Liver (tissue), 3 donors: Measurements from ENCODE around the gene FREM1.

Source experiments
- MAX ChIP-seq: IDR thresholded peaks from 2 replicates; pipeline ENCODE4 v1.6.1; 2016; ENCODE audit warnings: antibody characterized with exemption
- REST ChIP-seq: IDR thresholded peaks from 2 replicates; pipeline ENCODE4 v1.6.1; 2016; ENCODE audit warnings: antibody characterized with exemption, mild to moderate bottlenecking
- SP1 ChIP-seq: IDR thresholded peaks from 2 replicates; pipeline ENCODE4 v1.6.1; 2018; ENCODE audit warnings: antibody characterized with exemption, mild to moderate bottlenecking
- TAF1 ChIP-seq: conservative IDR thresholded peaks from 2 replicates; pipeline ENCODE4 v1.6.1; 2016; ENCODE audit warnings: antibody characterized with exemption, mild to moderate bottlenecking
- YY1 ChIP-seq: IDR thresholded peaks from 2 replicates; pipeline ENCODE4 v1.6.1; 2016; ENCODE audit warnings: antibody characterized with exemption, mild to moderate bottlenecking
- TF ChIP-seq, protein P1 (sequence below): fragments of 150-350 bp; IDR thresholded peaks from 2 replicates; pipeline ENCODE4 v1.5.1; 2017; ENCODE audit warnings: improper control_type of control experiment, low read depth, low read length; ENCODE audit not compliant: missing input control
- TF ChIP-seq, protein P2 (sequence below): IDR thresholded peaks from 2 replicates; pipeline ENCODE4 v1.6.1; 2016; ENCODE audit warnings: antibody characterized with exemption
- donor health status: healthy.
- donor health status: healthy.

GRCh38 chr9:14838701-14839100 lies 71.5 kb downstream of the FREM1 start:
- TF ChIP-seq REST (no peak), TAF1 (no peak), YY1 (no peak), MAX (no peak), SP1 (no peak)
- TF ChIP-seq, protein P1, sequence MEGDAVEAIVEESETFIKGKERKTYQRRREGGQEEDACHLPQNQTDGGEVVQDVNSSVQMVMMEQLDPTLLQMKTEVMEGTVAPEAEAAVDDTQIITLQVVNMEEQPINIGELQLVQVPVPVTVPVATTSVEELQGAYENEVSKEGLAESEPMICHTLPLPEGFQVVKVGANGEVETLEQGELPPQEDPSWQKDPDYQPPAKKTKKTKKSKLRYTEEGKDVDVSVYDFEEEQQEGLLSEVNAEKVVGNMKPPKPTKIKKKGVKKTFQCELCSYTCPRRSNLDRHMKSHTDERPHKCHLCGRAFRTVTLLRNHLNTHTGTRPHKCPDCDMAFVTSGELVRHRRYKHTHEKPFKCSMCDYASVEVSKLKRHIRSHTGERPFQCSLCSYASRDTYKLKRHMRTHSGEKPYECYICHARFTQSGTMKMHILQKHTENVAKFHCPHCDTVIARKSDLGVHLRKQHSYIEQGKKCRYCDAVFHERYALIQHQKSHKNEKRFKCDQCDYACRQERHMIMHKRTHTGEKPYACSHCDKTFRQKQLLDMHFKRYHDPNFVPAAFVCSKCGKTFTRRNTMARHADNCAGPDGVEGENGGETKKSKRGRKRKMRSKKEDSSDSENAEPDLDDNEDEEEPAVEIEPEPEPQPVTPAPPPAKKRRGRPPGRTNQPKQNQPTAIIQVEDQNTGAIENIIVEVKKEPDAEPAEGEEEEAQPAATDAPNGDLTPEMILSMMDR: no peak
- TF ChIP-seq, protein P2, sequence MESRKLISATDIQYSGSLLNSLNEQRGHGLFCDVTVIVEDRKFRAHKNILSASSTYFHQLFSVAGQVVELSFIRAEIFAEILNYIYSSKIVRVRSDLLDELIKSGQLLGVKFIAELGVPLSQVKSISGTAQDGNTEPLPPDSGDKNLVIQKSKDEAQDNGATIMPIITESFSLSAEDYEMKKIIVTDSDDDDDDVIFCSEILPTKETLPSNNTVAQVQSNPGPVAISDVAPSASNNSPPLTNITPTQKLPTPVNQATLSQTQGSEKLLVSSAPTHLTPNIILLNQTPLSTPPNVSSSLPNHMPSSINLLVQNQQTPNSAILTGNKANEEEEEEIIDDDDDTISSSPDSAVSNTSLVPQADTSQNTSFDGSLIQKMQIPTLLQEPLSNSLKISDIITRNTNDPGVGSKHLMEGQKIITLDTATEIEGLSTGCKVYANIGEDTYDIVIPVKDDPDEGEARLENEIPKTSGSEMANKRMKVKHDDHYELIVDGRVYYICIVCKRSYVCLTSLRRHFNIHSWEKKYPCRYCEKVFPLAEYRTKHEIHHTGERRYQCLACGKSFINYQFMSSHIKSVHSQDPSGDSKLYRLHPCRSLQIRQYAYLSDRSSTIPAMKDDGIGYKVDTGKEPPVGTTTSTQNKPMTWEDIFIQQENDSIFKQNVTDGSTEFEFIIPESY: no peak
